K562 (cell line): ENCODE measurements around the gene PPM1H. TPM values are rescaled to one million over a fixed set of nuclear protein-coding genes. Genes with fewer than 3 reads are reported as not detected.

ENCODE experiments used
- ATAC-seq: fragments of 200-7000 bp; cut with Tn5 transposase; 3 replicates; pipeline ENCODE4 v1.9.1; 2020; ENCODE audit warnings: moderate library complexity
- BruUV-seq: library from RNA; stranded (reverse); fragments of 400-500 nt; replicated peaks from 2 replicates; lab custom pipeline; 2021; lab: Mats Ljungman, UMichigan
- CTCF ChIA-PET: fragments of 300-600 bp; formaldehyde crosslinking; extraction: SDS; loops from one replicate; lab custom pipeline; 2021; ENCODE audit warnings: low intra/inter-chr PET ratio; lab: Yijun Ruan, JAX
- POLR2A ChIA-PET: fragments of 300-600, 350-650 bp; sonication (Branson Sonifier 250); formaldehyde crosslinking; extraction: SDS; loops from one replicate; lab custom pipeline; 2021; ENCODE audit warnings: antibody characterized with exemption, inconsistent platforms; lab: Yijun Ruan, JAX
- DNase-seq, 4 experiments: peaks; one replicate each; pipeline versions ENCODE4 v3.0.0 to v3.0.0-alpha.2; 2011 to 2018; ENCODE audit warnings: low spot score in 3 of 4, mixed read lengths in 3 of 4; ENCODE audit errors: extremely low read depth in 1 of 4
- FAIRE-seq: peaks from 2 replicates; lab custom pipeline; 2011; peaks lifted over from hg19 to GRCh38; lab: Jason Lieb, UNC
- H2AFZ ChIP-seq: 2 replicates; pipeline ENCODE4 v1.6.0; 2011; ENCODE audit warnings: low read depth, low read length, control low read depth, inconsistent platforms
- H3K27ac ChIP-seq: fragments of 200-600 bp; 3 replicates; pipeline ENCODE4 v1.8.0; 2011; ENCODE audit warnings: low read depth, mild to moderate bottlenecking, control low read depth, inconsistent platforms, low read length, moderate library complexity, mixed read lengths; ENCODE audit errors: extremely low read depth
- H3K27me3 ChIP-seq, 2 experiments: fragments of 300-600 bp in 1 of 2; 2 replicates in 1 of 2; 3 replicates in 1 of 2; pipeline versions ENCODE4 v1.6.0 to v1.8.0; 2011; ENCODE audit warnings: inconsistent platforms in 2 of 2, low read length in 2 of 2, mild to moderate bottlenecking in 1 of 2, mixed read lengths in 1 of 2, moderate library complexity in 1 of 2; ENCODE audit not compliant: control insufficient read depth in 2 of 2, insufficient read depth in 2 of 2
- H3K36me3 ChIP-seq: fragments of 300-600 bp; 3 replicates; pipeline ENCODE4 v1.8.0; 2011; ENCODE audit warnings: mild to moderate bottlenecking, low read length, inconsistent platforms; ENCODE audit not compliant: control insufficient read depth, insufficient read depth
- H3K4me1 ChIP-seq, 2 experiments: fragments of 200-600 bp in 1 of 2; replicated peaks in 1 of 2; 2 replicates in 1 of 2; 3 replicates in 1 of 2; pipeline versions ENCODE4 v1.5.1 to v1.8.0; 2011; ENCODE audit warnings: inconsistent platforms in 2 of 2, low read length in 2 of 2, mild to moderate bottlenecking in 1 of 2, mixed read lengths in 1 of 2, moderate library complexity in 1 of 2; ENCODE audit not compliant: control insufficient read depth in 2 of 2, insufficient read depth in 2 of 2
- H3K4me2 ChIP-seq: 2 replicates; pipeline ENCODE4 v1.6.1; 2011; ENCODE audit warnings: low read length, control low read depth, inconsistent platforms, mixed read lengths; ENCODE audit not compliant: insufficient read depth
- H3K4me3 ChIP-seq: fragments of 200-600 bp; sonication (generic), shearing (Covaris generic); 2 replicates; pipeline ENCODE4 v1.5.1; 2016; ENCODE audit warnings: control low read depth, inconsistent platforms
- H3K79me2 ChIP-seq: fragments of 200-600 bp; 3 replicates; pipeline ENCODE4 v1.8.0; 2011; ENCODE audit warnings: low read length, inconsistent platforms; ENCODE audit not compliant: control insufficient read depth, insufficient read depth
- H3K9ac ChIP-seq, 2 experiments: 2 replicates each; pipeline versions ENCODE4 v1.6.0 to v1.6.1; 2011; ENCODE audit warnings: low read depth in 2 of 2, low read length in 2 of 2, control low read depth in 1 of 2, inconsistent platforms in 1 of 2, mild to moderate bottlenecking in 1 of 2, mixed read lengths in 1 of 2; ENCODE audit not compliant: insufficient read depth in 1 of 2
- H3K9me1 ChIP-seq: one replicate; pipeline ENCODE4 v1.6.0; 2011; ENCODE audit warnings: inconsistent platforms, mild to moderate bottlenecking, low read length, moderate library complexity; ENCODE audit not compliant: control insufficient read depth, insufficient read depth
- H3K9me3 ChIP-seq: replicated peaks from 2 replicates; pipeline ENCODE4 v1.5.1; 2011; ENCODE audit warnings: low read depth, low read length, inconsistent platforms; ENCODE audit not compliant: control insufficient read depth, insufficient read depth
- H4K20me1 ChIP-seq: replicated peaks from 2 replicates; pipeline ENCODE4 v1.6.1; 2011; ENCODE audit warnings: low read length, inconsistent platforms, mixed read lengths; ENCODE audit not compliant: control insufficient read depth, insufficient read depth
- ELF1 ChIP-seq: fragments of 200-800 bp; sonication (Bioruptor generic); IDR thresholded peaks from 2 replicates; pipeline ENCODE4 v1.6.1; 2016; ENCODE audit warnings: missing genetic modification characterization, missing compliant biosample characterization
- FOSL1 ChIP-seq: fragments of 200-800 bp; sonication (Bioruptor generic); conservative IDR thresholded peaks from 2 replicates; pipeline ENCODE4 v1.6.1; 2016; ENCODE audit warnings: missing genetic modification characterization, missing compliant biosample characterization
- FOXJ2 ChIP-seq: fragments of 200-800 bp; sonication (Bioruptor generic); IDR thresholded peaks from 2 replicates; pipeline ENCODE4 v1.6.1; 2016; ENCODE audit warnings: missing genetic modification characterization, missing compliant biosample characterization
- GABPB1 ChIP-seq: sonication (generic); formaldehyde crosslinking; IDR thresholded peaks from 2 replicates; pipeline ENCODE4 v1.8.0; 2022; ENCODE audit warnings: mild to moderate bottlenecking, missing genetic modification reagents
- HNRNPLL ChIP-seq: fragments of 200-400 bp; formaldehyde crosslinking; IDR thresholded peaks from 2 replicates; pipeline ENCODE4 v1.6.1; 2017; ENCODE audit warnings: low read length, low read depth, mild to moderate bottlenecking; ENCODE audit not compliant: poor library complexity, severe bottlenecking
- KLF13 ChIP-seq: fragments of 450-650 bp; IDR thresholded peaks from 2 replicates; pipeline ENCODE4 v1.6.1; 2016; ENCODE audit warnings: missing genetic modification characterization, low read depth, mild to moderate bottlenecking, missing compliant biosample characterization, moderate library complexity, borderline replicate concordance
- LARP7 ChIP-seq: fragments of 450-650 bp; IDR thresholded peaks from 2 replicates; pipeline ENCODE4 v1.6.1; 2016
- POLR2A ChIP-seq: fragments of 450-650 bp; conservative IDR thresholded peaks from 2 replicates; pipeline ENCODE4 v1.6.1; 2016
- RUNX1 ChIP-seq: sonication (generic); IDR thresholded peaks from 2 replicates; pipeline ENCODE4 v1.6.1; 2016; ENCODE audit warnings: antibody characterized with exemption, low read depth
- THRAP3 ChIP-seq: fragments of 450-650 bp; IDR thresholded peaks from 2 replicates; pipeline ENCODE4 v1.6.1; 2016; ENCODE audit warnings: mild to moderate bottlenecking, inconsistent platforms, borderline replicate concordance
- ZBTB2 ChIP-seq: fragments of 450-650 bp; IDR thresholded peaks from 2 replicates; pipeline ENCODE4 v1.6.1; 2016; ENCODE audit warnings: antibody characterized with exemption
- ZBTB7A ChIP-seq: IDR thresholded peaks from 2 replicates; pipeline ENCODE4 v1.6.1; 2011; ENCODE audit warnings: low read depth, mild to moderate bottlenecking, low read length, moderate library complexity, borderline replicate concordance; ENCODE audit not compliant: control insufficient read depth
- ZNF583 ChIP-seq: fragments of 250-450 bp; sonication (Bioruptor Pico); IDR thresholded peaks from 2 replicates; pipeline ENCODE4 v1.4.0; 2020
- ZNF586 ChIP-seq: fragments of 450-650 bp; formaldehyde crosslinking; conservative IDR thresholded peaks from 2 replicates; pipeline ENCODE4 v1.4.0; 2020; ENCODE audit warnings: mild to moderate bottlenecking, moderate library complexity
- in situ Hi-C: fragments of 300-500 bp; cut with MboI; formaldehyde crosslinking; loops from 4 replicates; pipeline ENCODE4 v1.15.0; 2018; ENCODE audit warnings: inconsistent platforms, mixed read lengths
- intact Hi-C: fragments of 100-400 bp; cut with micrococcal nuclease; formaldehyde crosslinking; loops from 2 replicates; pipeline ENCODE4 v1.14.2; 2022
- polyA plus RNA-seq, 8 experiments: library from polyadenylated mRNA; depleted of rRNA in 4 of 8; stranded (reverse) in 5 of 8; unstranded in 3 of 8; fragments of >200 nt; fragmentation: Nextera tagmentation in 2 of 8; fragmentation: Illumina TruSeq in 1 of 8; extraction: Ambion mirVana in 2 of 8; extraction: Trizol in 1 of 8; gene quantifications; 2 replicates each; pipeline versions ENCODE4 v1.2.1 to v1.2.3, GENCODE V29; 2011 to 2014; ENCODE audit warnings: inconsistent platforms in 1 of 8, missing spikeins in 1 of 8
- total RNA-seq, 7 experiments: library from RNA; depleted of rRNA in 6 of 7; stranded (reverse); fragments of >200 nt in 6 of 7; fragmentation: Illumina TruSeq in 2 of 7; extraction: Trizol in 2 of 7; gene quantifications; 2 replicates each; pipeline versions ENCODE4 v1.2.1 to v1.2.3, GENCODE V29; 2011 to 2021; ENCODE audit warnings: low replicate concordance in 1 of 7
- TF ChIP-seq, protein P1 (sequence below), 3 experiments: fragments of 200-800 bp in 1 of 3; fragments of 250-450 bp in 1 of 3; fragments of 450-650 bp in 1 of 3; sonication (Bioruptor Pico) in 1 of 3; sonication (Bioruptor generic) in 1 of 3; formaldehyde crosslinking in 1 of 3; IDR thresholded peaks; 2 replicates each; pipeline versions ENCODE4 v1.6.1 to v1.8.0; 2016 to 2022; ENCODE audit warnings: mild to moderate bottlenecking in 2 of 3, missing genetic modification characterization in 2 of 3, missing compliant biosample characterization in 1 of 3, moderate library complexity in 1 of 3
- TF ChIP-seq, protein P2 (sequence below): IDR thresholded peaks from 3 replicates; pipeline ENCODE4 v1.6.1; 2011; ENCODE audit warnings: borderline replicate concordance, mild to moderate bottlenecking; ENCODE audit not compliant: insufficient read length, insufficient read depth

The PPM1H gene
- total and polyA plus RNA-seq, 9 of the 15 experiments (the other 6 are each of a cell fraction or from before 2014, with no cell fraction given): 5.3 to 29.3 (median 11.3) TPM

GRCh38 chr12:62700091-62700880, 234.7 kb downstream of the PPM1H start (continued):
- TF ChIP-seq ZBTB2 (no peak), KLF13 (tag) (no peak), THRAP3 (no peak), FOSL1 (tag) (no peak), POLR2A (no peak), FOXJ2 (tag) (no peak)

DNA sequence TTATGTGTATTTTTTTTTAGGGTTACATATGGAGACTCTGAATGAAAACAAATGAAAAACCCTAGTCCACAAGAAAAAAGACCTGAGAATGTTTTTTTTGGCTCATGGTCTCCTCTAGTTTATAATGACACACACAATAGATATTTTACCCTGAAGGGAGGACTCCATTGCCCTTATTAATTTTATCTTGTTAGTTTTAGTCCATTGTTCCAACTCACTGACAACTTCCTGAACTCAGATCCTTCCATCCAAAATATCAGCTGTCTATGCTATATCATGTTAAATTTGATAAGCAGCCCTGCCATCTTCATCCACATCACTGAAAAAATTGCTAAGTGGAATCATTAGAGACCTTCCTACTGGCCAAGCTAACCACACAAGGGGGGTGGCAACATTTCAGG, 236.2 kb downstream of the PPM1H start:
- ATAC-seq: no peak
- no peak overlapping the region for H3K4me2 ChIP-seq
- POLR2A ChIA-PET: interaction anchor here (0.6 to 0.7 kb wide), 2 partner anchors 9 to 76 kb away, joined by 3 read pairs; no protein-coding TSS in a partner anchor
- TF ChIP-seq ELF1: no peak
- no peak for TF ChIP-seq RUNX1
- TF ChIP-seq, protein P1, sequence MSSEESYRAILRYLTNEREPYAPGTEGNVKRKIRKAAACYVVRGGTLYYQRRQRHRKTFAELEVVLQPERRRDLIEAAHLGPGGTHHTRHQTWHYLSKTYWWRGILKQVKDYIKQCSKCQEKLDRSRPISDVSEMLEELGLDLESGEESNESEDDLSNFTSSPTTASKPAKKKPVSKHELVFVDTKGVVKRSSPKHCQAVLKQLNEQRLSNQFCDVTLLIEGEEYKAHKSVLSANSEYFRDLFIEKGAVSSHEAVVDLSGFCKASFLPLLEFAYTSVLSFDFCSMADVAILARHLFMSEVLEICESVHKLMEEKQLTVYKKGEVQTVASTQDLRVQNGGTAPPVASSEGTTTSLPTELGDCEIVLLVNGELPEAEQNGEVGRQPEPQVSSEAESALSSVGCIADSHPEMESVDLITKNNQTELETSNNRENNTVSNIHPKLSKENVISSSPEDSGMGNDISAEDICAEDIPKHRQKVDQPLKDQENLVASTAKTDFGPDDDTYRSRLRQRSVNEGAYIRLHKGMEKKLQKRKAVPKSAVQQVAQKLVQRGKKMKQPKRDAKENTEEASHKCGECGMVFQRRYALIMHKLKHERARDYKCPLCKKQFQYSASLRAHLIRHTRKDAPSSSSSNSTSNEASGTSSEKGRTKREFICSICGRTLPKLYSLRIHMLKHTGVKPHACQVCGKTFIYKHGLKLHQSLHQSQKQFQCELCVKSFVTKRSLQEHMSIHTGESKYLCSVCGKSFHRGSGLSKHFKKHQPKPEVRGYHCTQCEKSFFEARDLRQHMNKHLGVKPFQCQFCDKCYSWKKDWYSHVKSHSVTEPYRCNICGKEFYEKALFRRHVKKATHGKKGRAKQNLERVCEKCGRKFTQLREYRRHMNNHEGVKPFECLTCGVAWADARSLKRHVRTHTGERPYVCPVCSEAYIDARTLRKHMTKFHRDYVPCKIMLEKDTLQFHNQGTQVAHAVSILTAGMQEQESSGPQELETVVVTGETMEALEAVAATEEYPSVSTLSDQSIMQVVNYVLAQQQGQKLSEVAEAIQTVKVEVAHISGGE (CRISPR knock-in tag; IDR thresholded peaks at IDR 0.05): no peak
- TF ChIP-seq ZBTB7A: no peak
- TF ChIP-seq ZNF583 (CRISPR knock-in tag): no peak
- TF ChIP-seq GABPB1 (CRISPR knock-in tag): no peak
- TF ChIP-seq, protein P2, sequence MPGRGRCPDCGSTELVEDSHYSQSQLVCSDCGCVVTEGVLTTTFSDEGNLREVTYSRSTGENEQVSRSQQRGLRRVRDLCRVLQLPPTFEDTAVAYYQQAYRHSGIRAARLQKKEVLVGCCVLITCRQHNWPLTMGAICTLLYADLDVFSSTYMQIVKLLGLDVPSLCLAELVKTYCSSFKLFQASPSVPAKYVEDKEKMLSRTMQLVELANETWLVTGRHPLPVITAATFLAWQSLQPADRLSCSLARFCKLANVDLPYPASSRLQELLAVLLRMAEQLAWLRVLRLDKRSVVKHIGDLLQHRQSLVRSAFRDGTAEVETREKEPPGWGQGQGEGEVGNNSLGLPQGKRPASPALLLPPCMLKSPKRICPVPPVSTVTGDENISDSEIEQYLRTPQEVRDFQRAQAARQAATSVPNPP: no peak
- no peak for TF ChIP-seq LARP7
- TF ChIP-seq ZNF586: no peak
- TF ChIP-seq HNRNPLL: no peak

More for the DNA sequence above, 236.2 kb downstream of the PPM1H start:
- Histone ChIP-seq H3K4me1 (no peaks in the 10 kb centered on the region), H3K79me2 (no peaks in the 10 kb centered on the region), H3K9me3 (no peaks in the 10 kb centered on the region), H3K27ac (no peak overlapping the region), H3K36me3 (no peaks in the 10 kb centered on the region; the same call in 2 of the 3 replicates), H2AFZ (no peak overlapping the region), H3K9ac (no peak overlapping the region), H3K4me3 (no peak overlapping the region), H3K9me1 (no peaks in the 10 kb centered on the region), H4K20me1 (no peaks in the 10 kb centered on the region), H3K27me3 (no peaks in the 10 kb centered on the region)
- in situ Hi-C loops (no loop called here), intact Hi-C loops (no loop called here)
- no TSS peak for BruUV-seq
- CTCF ChIA-PET: no interaction called here
- DNase-seq (no peak), FAIRE-seq (no peak)
